Neural cell (in vitro differentiated cells): ENCODE data around the gene PRRT4.

Source experiments
- EP300 ChIP-seq: fragments of 450-650 bp; conservative IDR thresholded peaks from 2 replicates; pipeline ENCODE4 v1.6.1; 2014; ENCODE audit warnings: antibody characterized with exemption, mild to moderate bottlenecking, moderate library complexity; ENCODE audit not compliant: poor library complexity, severe bottlenecking
- MXI1 ChIP-seq: fragments of 450-650 bp; conservative IDR thresholded peaks from 2 replicates; pipeline ENCODE4 v1.6.1; 2014; ENCODE audit warnings: antibody characterized with exemption, mild to moderate bottlenecking; ENCODE audit not compliant: poor library complexity, severe bottlenecking
- POLR2AphosphoS5 ChIP-seq: IDR thresholded peaks from 2 replicates; pipeline ENCODE4 v1.6.1; 2012
- SMC3 ChIP-seq: fragments of 450-650 bp; conservative IDR thresholded peaks from 2 replicates; pipeline ENCODE4 v1.6.1; 2014; ENCODE audit warnings: antibody characterized with exemption, mild to moderate bottlenecking, moderate library complexity; ENCODE audit not compliant: poor library complexity
- TAF1 ChIP-seq: IDR thresholded peaks from 2 replicates; pipeline ENCODE4 v1.6.1; 2012; ENCODE audit warnings: low read depth
- TF ChIP-seq, protein P1 (sequence below): fragments of 450-650 bp; IDR thresholded peaks from 2 replicates; pipeline ENCODE4 v1.5.1; 2014; ENCODE audit warnings: antibody characterized with exemption, mild to moderate bottlenecking, moderate library complexity; ENCODE audit not compliant: poor library complexity, severe bottlenecking
- TF ChIP-seq, protein P2 (sequence below): IDR thresholded peaks from 2 replicates; pipeline ENCODE4 v1.6.1; 2012; ENCODE audit warnings: borderline replicate concordance

DNA sequence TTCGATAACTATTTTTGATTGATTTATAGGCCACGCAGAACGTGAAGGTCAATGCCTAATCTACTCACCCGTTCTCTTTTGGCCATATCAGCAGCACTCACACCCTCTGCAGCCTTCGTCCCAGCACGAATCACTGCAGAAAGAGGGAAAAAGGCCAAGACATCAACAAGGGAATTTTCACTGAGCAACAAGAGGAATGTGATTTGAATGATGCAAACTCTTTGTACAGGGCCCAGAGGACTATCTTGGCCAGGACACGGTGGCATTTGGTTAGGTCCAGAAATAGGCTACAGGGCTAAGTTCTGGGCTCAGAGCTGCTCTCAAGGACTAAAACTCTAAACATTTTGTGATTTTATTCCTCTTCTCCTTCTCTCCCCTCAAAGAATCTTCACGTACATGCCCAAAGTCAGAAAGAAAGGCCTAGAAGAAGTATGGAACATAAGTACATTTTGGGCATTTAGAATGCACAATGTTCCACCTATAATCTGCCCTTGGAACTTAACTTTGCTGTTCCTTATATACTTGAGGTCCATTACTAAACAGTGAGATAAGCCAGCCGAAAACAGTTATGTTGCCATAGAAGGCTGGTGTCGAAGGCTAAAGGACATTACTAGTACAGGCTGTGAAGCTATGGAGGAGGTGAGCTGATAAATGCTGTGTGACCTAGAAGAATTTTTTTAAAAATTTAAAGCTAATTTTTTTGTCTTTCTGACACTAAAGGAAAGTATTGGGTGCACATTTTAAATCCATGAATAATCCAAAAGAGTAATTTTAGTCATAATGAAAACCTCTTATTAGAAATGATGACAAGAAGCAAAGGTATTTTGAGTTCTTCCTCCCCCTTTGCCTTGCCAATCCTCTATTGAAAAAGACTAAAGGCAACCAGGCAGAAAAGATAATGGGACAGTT is 37.8 kb downstream of the PRRT4 start:
- TF ChIP-seq, protein P1, sequence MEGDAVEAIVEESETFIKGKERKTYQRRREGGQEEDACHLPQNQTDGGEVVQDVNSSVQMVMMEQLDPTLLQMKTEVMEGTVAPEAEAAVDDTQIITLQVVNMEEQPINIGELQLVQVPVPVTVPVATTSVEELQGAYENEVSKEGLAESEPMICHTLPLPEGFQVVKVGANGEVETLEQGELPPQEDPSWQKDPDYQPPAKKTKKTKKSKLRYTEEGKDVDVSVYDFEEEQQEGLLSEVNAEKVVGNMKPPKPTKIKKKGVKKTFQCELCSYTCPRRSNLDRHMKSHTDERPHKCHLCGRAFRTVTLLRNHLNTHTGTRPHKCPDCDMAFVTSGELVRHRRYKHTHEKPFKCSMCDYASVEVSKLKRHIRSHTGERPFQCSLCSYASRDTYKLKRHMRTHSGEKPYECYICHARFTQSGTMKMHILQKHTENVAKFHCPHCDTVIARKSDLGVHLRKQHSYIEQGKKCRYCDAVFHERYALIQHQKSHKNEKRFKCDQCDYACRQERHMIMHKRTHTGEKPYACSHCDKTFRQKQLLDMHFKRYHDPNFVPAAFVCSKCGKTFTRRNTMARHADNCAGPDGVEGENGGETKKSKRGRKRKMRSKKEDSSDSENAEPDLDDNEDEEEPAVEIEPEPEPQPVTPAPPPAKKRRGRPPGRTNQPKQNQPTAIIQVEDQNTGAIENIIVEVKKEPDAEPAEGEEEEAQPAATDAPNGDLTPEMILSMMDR, result no peak
- TF ChIP-seq, protein P2, sequence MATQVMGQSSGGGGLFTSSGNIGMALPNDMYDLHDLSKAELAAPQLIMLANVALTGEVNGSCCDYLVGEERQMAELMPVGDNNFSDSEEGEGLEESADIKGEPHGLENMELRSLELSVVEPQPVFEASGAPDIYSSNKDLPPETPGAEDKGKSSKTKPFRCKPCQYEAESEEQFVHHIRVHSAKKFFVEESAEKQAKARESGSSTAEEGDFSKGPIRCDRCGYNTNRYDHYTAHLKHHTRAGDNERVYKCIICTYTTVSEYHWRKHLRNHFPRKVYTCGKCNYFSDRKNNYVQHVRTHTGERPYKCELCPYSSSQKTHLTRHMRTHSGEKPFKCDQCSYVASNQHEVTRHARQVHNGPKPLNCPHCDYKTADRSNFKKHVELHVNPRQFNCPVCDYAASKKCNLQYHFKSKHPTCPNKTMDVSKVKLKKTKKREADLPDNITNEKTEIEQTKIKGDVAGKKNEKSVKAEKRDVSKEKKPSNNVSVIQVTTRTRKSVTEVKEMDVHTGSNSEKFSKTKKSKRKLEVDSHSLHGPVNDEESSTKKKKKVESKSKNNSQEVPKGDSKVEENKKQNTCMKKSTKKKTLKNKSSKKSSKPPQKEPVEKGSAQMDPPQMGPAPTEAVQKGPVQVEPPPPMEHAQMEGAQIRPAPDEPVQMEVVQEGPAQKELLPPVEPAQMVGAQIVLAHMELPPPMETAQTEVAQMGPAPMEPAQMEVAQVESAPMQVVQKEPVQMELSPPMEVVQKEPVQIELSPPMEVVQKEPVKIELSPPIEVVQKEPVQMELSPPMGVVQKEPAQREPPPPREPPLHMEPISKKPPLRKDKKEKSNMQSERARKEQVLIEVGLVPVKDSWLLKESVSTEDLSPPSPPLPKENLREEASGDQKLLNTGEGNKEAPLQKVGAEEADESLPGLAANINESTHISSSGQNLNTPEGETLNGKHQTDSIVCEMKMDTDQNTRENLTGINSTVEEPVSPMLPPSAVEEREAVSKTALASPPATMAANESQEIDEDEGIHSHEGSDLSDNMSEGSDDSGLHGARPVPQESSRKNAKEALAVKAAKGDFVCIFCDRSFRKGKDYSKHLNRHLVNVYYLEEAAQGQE, result no peak
- TF ChIP-seq SMC3, result no peak
- no peak for TF ChIP-seq POLR2AphosphoS5
- TF ChIP-seq MXI1, result no peak
- no peak for TF ChIP-seq TAF1
- no peak for TF ChIP-seq EP300
